ENCODE measurements around the gene ZEB1.

GRCh38 chr10:31352436-31353226 lies 33.6 kb downstream of the ZEB1 start:
- TF ChIP-seq POLR2AphosphoS5 (IDR thresholded peaks at IDR 0.05; ENCODE audit: insufficient read depth in 1 of 2, low read depth in 1 of 2) (no peak), POLR2A (IDR thresholded peaks at IDR 0.05) (no peak)
- TF ChIP-seq, protein P1, sequence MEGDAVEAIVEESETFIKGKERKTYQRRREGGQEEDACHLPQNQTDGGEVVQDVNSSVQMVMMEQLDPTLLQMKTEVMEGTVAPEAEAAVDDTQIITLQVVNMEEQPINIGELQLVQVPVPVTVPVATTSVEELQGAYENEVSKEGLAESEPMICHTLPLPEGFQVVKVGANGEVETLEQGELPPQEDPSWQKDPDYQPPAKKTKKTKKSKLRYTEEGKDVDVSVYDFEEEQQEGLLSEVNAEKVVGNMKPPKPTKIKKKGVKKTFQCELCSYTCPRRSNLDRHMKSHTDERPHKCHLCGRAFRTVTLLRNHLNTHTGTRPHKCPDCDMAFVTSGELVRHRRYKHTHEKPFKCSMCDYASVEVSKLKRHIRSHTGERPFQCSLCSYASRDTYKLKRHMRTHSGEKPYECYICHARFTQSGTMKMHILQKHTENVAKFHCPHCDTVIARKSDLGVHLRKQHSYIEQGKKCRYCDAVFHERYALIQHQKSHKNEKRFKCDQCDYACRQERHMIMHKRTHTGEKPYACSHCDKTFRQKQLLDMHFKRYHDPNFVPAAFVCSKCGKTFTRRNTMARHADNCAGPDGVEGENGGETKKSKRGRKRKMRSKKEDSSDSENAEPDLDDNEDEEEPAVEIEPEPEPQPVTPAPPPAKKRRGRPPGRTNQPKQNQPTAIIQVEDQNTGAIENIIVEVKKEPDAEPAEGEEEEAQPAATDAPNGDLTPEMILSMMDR (IDR thresholded peaks at IDR 0.05): no peak

Measured in vagina (tissue), 2 donors.